Measurements from ENCODE around the gene HTR3A.

HTR3A gene

DNA sequence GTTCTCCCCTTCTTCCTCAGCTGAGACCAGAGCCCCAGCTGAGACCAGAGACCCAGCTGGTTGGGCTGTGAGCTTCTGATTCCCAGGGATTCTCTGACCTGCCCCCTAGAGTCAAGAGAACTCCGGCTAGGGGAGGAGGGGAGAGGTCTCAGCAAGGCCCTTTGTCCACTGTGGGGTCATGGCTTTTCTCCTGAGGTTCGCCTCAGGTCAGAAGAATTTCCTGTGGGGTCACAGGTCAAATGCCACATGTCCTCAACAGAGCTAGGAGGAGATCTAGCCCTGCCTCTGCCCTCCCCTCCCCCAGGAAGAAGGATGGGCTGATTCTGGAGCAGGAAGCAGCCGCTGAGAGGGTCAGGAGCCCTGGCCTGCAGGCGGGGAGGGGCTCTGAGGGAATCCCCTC lies 23.7 kb downstream of the HTR3A start:
- no peak for DNase-seq (ENCODE audit: low read depth)
- H3K4me3 ChIP-seq (ENCODE audit: low read depth, low read length) = no peak overlapping the region
- TF ChIP-seq, protein P1, sequence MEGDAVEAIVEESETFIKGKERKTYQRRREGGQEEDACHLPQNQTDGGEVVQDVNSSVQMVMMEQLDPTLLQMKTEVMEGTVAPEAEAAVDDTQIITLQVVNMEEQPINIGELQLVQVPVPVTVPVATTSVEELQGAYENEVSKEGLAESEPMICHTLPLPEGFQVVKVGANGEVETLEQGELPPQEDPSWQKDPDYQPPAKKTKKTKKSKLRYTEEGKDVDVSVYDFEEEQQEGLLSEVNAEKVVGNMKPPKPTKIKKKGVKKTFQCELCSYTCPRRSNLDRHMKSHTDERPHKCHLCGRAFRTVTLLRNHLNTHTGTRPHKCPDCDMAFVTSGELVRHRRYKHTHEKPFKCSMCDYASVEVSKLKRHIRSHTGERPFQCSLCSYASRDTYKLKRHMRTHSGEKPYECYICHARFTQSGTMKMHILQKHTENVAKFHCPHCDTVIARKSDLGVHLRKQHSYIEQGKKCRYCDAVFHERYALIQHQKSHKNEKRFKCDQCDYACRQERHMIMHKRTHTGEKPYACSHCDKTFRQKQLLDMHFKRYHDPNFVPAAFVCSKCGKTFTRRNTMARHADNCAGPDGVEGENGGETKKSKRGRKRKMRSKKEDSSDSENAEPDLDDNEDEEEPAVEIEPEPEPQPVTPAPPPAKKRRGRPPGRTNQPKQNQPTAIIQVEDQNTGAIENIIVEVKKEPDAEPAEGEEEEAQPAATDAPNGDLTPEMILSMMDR (IDR thresholded peaks at IDR 0.05; ENCODE audit: control insufficient read depth, extremely low read depth, insufficient read depth) = no peak

DNA sequence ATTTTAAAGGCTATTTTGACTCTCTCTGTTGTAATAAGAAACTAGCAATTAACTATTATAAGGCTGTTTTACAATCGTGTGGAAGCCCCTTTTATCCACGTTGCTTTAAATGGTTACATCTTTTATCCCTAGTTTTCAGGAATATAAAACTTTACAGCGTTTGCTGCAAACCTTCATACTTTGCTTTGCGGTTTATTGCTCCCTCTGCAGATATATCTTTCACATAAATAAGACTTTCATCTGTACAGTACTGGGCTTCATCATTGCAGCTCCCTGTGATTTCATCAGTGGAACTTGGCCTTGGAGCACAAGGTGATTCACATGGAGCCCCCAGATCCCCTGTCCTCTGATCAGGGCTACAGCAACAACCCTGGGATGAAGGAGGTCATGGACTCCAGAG lies 25.6 kb downstream of the HTR3A start:
- no peak for DNase-seq (ENCODE audit: low read depth)
- H3K4me3 ChIP-seq (ENCODE audit: low read depth, low read length) = no peak overlapping the region
- TF ChIP-seq, protein P1 (IDR thresholded peaks at IDR 0.05; ENCODE audit: control insufficient read depth, extremely low read depth, insufficient read depth) = no peak

DNA sequence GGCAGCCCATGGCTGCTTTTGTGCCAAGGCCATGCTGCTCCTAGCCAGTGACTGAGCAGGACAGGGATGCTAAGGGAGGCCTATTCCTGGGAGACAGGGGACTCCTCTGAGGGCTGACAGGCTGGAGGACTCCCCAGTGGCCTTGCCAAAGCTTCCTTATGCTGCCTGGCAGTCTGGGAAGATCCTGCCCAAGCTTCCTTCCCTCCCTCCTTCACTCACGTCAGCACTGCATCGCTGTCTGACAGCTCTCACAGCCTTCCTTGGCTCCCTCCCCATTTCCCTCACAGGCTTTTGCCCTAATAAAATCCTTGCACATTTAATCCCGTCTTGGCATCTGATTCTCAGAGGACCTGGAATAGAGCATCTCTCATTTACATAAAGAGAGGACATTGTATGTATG lies 26.5 kb downstream of the HTR3A start:
- no peak overlapping the region for H3K4me3 ChIP-seq (ENCODE audit: low read depth, low read length)
- TF ChIP-seq, protein P1 (IDR thresholded peaks at IDR 0.05; ENCODE audit: control insufficient read depth, extremely low read depth, insufficient read depth) = no peak

DNA sequence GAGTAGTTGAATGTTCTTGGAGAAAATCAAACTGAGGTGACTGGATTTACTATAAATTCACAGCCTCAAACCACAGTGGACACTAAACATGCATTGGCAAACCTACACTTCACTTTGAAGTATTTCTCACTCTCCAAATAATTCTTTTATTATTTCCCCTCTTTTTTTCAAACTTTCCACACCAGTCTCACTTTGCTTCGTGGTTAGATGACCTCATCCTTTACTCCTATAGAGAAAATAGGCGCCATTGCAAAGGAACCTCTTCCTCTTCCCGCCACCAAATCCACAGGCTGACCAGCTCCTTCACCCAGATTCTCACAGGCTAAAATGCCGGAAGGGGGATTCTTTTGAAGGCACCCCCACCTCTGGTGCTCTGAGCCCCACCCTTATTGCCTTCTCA lies 33.4 kb downstream of the HTR3A start:
- no peak for DNase-seq (ENCODE audit: low read depth)
- no peak overlapping the region for H3K4me3 ChIP-seq (ENCODE audit: low read depth, low read length)
- TF ChIP-seq, protein P1 (IDR thresholded peaks at IDR 0.05; ENCODE audit: control insufficient read depth, extremely low read depth, insufficient read depth) = no peak

More for the DNA sequence above, 26.5 kb downstream of the HTR3A start:
- peak; percentile 95 for DNase-seq (ENCODE audit: low read depth)

DNA sequence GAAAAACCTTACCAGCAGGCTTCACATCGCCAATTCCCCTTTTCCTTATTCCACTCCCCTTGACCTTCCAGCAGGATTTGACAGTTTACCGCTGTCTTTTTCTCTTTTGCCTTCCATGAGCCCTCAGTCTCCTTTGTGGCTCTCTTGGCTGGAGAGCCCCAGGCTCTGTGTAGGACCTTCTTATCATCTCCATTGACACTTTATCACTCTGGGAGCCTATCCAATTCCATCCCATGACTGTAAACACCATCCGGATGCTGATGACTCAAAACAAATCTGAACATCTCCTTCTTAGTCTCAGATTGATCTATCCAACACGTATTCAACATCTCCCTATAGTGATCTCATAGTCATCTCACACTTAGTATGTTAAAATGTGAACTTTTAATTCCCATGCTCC lies 36.0 kb downstream of the HTR3A start:
- TF ChIP-seq, protein P1 (IDR thresholded peaks at IDR 0.05; ENCODE audit: control insufficient read depth, extremely low read depth, insufficient read depth) = no peak
- no peak for DNase-seq (ENCODE audit: low read depth)

DNA sequence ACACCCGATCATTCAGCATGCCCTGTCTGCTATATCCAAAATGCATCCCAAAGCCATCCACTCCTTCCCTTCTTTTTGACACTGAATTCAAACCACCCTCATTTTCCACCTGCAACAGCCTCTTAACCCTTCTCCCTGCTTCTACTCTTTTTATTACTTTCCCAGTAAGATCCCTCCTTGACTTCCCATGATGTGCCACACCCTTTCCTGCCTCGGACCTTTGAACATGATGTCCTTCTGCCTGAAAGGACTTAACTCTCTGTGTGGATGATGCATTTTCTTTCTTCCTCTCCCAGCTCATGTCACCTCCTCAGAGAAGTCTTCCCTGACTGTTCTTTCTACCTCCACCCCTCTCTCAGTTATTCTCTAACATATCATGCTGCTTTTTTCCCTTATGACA lies 36.5 kb downstream of the HTR3A start:
- DNase-seq (ENCODE audit: low read depth) = no peak
- H3K4me3 ChIP-seq (ENCODE audit: low read depth, low read length) = no peak overlapping the region
- TF ChIP-seq, protein P1 (IDR thresholded peaks at IDR 0.05; ENCODE audit: control insufficient read depth, extremely low read depth, insufficient read depth) = no peak

More for the DNA sequence above, 36.0 kb downstream of the HTR3A start:
- H3K4me3 ChIP-seq (ENCODE audit: low read depth, low read length) = no peak overlapping the region

DNA sequence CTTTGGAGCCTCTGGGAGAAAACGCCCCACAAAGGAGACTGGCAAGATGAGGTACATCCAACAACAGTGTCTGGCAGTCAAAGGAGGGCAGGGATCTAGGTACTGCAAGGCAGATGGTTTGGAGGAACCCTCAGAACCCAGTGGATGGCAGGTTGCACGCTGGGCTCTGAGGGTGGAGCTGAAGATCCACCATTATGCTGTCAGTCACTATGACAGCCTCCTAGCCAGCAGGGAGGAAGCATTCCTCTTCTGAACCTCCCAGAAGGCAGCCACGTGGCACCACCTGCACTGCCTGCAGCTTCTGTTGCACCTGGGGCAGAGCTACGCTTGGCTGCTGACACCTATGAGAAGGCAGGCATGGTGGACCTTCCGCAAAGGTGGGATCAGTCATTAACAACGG lies 40.2 kb downstream of the HTR3A start:
- no peak for DNase-seq (ENCODE audit: low read depth)
- no peak overlapping the region for H3K4me3 ChIP-seq (ENCODE audit: low read depth, low read length)
- TF ChIP-seq, protein P1 (IDR thresholded peaks at IDR 0.05; ENCODE audit: control insufficient read depth, extremely low read depth, insufficient read depth) = no peak

Measured in LNCaP clone FGC (cell line).